B cell (primary cell): ENCODE results near the gene ADAMTSL5.
"Not testable (repeated sequence)": the region's sequence is repeated elsewhere in the genome, so short reads cannot be mapped to it uniquely, and the experiment has no call there.

ENCODE experiments used
- EZH2 ChIP-seq: IDR thresholded peaks from 2 replicates; pipeline ENCODE4 v1.6.1; 2012; ENCODE audit warnings: borderline replicate concordance, low read depth, mild to moderate bottlenecking, moderate library complexity, low read length; ENCODE audit not compliant: insufficient read depth, poor library complexity, severe bottlenecking
- TF ChIP-seq, protein P1 (sequence below): fragments of 200-600 bp; IDR thresholded peaks from one replicate; pipeline ENCODE4 v1.8.0; 2022; ENCODE audit warnings: antibody characterized with exemption, mild to moderate bottlenecking

DNA sequence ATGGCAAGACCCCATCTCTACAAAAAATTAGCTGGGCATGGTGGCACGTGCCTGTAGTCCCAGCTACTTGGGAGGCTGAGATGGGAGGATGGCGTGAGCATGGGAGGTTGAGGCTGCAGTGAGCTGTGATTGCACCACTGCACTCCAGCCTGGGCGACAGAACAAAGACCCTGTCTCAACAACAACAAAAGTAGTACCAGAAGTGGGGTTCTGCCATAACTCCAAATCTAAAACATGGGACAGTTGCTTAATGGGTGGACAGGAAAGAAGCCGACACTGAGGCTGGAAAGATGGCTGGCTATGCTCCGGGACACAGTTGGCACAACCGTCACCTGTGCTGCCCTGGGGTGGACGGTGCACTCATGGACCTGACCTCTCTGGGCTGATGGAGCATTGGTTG, 22.9 kb upstream of the ADAMTSL5 start:
- TF ChIP-seq, protein P1, sequence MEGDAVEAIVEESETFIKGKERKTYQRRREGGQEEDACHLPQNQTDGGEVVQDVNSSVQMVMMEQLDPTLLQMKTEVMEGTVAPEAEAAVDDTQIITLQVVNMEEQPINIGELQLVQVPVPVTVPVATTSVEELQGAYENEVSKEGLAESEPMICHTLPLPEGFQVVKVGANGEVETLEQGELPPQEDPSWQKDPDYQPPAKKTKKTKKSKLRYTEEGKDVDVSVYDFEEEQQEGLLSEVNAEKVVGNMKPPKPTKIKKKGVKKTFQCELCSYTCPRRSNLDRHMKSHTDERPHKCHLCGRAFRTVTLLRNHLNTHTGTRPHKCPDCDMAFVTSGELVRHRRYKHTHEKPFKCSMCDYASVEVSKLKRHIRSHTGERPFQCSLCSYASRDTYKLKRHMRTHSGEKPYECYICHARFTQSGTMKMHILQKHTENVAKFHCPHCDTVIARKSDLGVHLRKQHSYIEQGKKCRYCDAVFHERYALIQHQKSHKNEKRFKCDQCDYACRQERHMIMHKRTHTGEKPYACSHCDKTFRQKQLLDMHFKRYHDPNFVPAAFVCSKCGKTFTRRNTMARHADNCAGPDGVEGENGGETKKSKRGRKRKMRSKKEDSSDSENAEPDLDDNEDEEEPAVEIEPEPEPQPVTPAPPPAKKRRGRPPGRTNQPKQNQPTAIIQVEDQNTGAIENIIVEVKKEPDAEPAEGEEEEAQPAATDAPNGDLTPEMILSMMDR, result not testable (repeated sequence)
- not testable (repeated sequence) for TF ChIP-seq EZH2
